Right ventricle myocardium inferior (tissue), 1 donor: ENCODE results near the gene DVL1. TPM values are rescaled to one million over a fixed set of nuclear protein-coding genes. Genes with fewer than 3 reads are reported as not detected.
A peak's percentile ranks its signal among the peaks of the same experiment; 100 is the strongest.
"Not testable (repeated sequence)": the region's sequence is repeated elsewhere in the genome, so short reads cannot be mapped to it uniquely, and the experiment has no call there.

Experiments
- ATAC-seq: fragments of 200-7000 bp; cut with Tn5 transposase; one replicate; pipeline ENCODE4 v1.9.1; 2020; ENCODE audit warnings: mild to moderate bottlenecking, moderate library complexity
- DNase-seq: peaks from one replicate; pipeline ENCODE4 v3.0.0; 2021; ENCODE audit errors: missing footprints
- intact Hi-C: fragments of 100-400 bp; cut with DNase I; formaldehyde crosslinking; loops from one replicate; pipeline ENCODE4 v1.11.0; 2022
- long read RNA-seq: library from polyadenylated mRNA; unstranded; transcript quantifications from one replicate; pipeline ENCODE4 v2.0.0, GENCODE V29; 2021
- total RNA-seq: library from RNA; stranded (reverse); fragmentation: NEBNext Ultra II Directional; extraction: Animal tissue kit (Norgen Biotek cat#: 25700); gene quantifications from one replicate; pipeline ENCODE4 v1.2.1, GENCODE V29; 2021
- donor health status: DM: no; HTN: yes; CAD: no; lungs with severe emphysema.

Gene DVL1
- 119 TPM for total RNA-seq
- long read RNA-seq, transcript DVL1-202 (15 exons, 2,926 nt), result major isoform, 166 of 260 reads
- long read RNA-seq, transcript DVL1-201 (15 exons, 3,239 nt), result minor isoform, 14 of 260 reads
- long read RNA-seq, partial matches to known transcripts, result 39 of 260 reads
- long read RNA-seq, other reads (novel, unspliced or antisense), result 39 of 260 reads

DNA sequence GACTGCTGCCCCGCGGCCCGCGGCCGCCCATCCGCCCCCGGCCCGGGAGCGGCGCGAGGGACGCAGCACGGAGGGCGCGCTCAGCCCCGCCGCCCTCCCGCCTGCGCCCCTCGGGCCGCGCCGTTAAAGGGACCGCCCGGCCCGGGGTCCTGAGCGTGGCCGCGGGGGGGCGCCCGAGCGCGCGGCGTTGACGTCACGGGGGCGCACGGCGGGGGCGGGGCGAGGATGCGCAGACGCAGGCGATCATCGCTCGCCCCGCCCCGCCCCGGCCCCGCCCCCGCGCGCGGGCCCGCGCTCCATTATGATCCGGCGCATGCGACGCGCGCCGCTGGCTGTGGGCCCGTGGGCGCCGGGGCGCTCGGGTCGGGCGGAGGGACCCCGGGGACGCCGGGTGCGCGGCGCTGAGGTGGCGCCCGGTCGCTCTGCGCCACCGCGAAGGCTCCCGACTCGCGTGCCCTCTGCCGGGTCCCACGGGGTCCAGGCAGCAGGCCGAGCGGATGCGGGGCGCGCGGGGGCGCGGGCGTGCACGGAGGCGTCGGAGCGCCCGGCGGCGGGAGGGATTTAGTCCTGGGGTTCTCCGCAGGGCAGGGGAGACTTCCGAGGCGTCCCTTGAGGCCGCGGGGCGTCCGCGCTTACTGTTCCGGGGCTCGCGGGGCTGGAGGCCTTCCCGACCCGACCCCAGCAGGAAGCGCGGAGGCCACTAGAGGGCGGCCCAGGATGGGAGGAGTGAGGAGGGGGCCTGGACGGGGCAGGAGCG, at the start of gene DVL1:
TSS of gene DVL1 (minus strand) at position 163 of the 757 bp plus-strand sequence. CDS start 353 bp downstream, outside the sequence.
- intact Hi-C loops, result loop anchor here (2.0 kb wide), 2 partner anchors 23 to 41 kb away; partner anchors contain the start of gene PUSL1
- ATAC-seq, result peak; percentile 29
- DNase-seq, result peak; percentile 87

DNA sequence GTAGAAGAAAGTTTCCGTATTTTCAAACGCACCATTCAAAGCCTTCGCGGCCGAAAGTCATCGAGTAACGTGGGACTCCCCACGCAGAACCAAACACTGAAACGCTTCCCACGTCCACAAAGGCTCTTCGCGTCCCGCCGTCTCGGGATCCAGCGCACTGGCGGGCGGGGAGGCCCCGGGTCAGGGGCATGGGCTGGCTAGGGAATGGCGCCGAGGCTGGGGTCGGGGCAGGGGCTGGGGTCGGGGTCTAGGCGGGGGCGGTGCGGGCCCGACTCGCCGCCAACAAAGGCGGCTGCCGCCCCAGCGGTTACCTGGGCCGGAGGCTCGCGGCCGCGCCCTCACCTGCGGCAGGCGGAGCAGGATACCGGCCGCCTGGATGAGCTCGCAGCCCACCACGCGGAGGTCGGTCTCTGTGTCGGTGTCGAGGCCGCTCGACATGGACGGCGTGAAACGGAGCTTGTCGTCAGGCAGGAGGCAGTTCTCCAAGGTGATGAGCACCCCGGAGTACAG, 49.5 kb upstream of the DVL1 start:
- intact Hi-C loops, result no loop called here
- no peak for DNase-seq
- no peak for ATAC-seq

DNA sequence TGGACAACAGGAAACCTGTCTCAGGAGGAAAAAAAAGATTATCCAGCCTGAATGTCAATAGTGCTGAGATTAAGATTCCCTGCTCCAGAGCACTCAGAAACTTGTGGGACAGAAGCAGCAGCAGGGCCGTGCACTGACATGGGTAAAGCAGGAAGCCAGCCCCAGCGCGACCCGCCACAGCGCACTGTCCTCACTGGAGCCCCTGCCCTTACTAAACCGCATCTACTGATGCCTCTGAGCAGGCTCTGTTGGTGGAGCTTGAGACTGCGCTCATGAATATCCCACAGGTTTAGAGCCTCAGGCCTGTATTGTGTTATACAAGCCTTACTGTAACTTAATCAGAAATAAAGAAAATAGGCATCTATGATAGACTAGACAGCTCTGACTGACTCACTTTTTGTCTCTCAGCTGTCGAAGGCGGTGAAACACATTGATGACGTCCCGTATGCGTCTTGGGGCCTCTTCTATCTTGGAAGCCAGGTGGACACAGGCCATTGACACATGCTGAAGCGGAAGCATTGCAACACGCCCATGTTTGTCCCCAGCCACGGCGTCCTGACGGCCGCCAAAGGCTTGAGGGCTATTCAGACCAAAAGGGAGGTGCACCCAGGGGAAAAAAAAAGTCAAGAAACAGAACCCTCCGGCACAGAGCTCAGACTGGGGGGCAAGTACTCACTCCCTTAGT, 48.8 kb upstream of the DVL1 start:
- DNase-seq (peak; percentile 58), ATAC-seq (no peak)
- intact Hi-C loops, result no loop called here

DNA sequence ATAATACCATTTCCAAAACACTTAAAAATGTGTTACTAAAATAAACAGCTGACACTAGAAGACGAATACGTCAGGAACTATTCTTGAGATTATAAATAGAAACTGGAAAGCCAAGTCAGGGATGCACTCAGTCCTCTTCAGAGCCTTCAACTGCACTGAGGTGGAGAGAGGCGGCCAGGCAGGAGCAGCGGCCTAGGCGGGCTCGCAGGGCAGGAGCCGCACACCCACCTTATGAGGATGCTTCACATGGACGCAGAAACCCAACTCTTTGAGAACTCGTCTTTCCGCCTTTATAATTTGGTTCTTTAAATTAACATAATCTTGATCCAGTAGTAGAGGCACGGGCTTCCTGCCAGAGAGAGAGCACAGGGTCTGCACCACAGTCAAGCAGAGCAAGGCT, 45.9 kb upstream of the DVL1 start:
- no peak for ATAC-seq
- intact Hi-C loops, result no loop called here
- DNase-seq, result peak; percentile 55

DNA sequence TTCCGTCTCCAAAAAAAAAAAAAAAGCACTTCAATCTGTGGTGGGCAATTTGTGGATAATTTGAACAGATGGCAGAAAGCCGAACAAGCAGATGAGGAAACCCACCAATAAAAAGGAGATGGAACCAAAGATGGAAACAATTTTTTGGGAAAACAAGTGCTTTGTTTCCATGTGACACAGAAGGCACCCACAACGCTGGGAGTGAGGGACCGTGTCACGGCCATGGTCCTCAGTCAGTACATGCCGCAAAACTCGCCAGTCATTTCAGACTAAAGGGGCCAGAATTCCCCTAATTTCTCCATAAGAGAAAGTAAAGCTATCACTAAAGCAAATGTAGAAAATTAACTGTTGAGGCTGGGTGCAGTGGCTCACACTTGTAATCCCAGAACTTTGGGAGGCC, 44.9 kb upstream of the DVL1 start:
- intact Hi-C loops, result no loop called here
- DNase-seq (no peak), ATAC-seq (no peak)

DNA sequence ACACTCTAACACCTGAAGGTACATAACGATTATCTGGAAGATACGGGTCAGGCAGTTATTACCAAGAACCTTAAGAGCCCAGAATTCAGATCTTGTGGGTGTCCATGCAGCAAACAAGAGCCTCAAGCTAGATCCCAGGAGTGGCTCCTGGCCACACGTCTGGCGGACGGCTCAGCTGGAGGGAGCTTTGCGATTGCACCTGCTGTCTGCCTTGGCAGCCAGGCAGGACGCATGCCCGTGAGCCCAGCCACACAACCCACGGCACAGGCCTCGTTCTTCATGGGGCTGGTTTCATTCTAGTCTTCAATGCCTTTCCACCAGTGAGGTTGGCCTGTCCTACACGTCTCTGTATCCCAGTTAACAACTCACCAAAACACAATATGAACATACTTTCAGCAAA, 44.2 kb upstream of the DVL1 start:
- DNase-seq (no peak), ATAC-seq (no peak)
- intact Hi-C loops, result no loop called here

DNA sequence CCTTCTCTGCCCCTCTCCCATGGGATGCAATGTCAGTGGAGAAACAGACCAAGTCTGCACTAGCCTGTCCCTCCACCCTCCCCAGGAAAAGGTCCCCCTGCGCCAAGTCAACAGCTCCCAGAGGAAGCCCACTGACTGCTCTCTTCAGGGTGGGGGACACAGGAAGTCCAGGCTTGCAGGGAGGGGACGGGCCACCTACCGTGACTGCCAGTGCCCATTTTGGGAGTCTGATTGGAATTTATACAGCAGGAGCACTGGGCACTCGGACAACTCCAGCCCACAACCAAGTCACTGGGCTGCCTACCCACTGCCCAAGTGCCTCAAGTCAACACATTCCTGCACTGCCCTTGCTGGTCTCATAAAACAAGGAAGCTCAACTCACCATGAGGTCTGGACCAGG, 43.8 kb upstream of the DVL1 start:
- ATAC-seq (no peak), DNase-seq (peak; percentile 13)
- intact Hi-C loops, result no loop called here

DNA sequence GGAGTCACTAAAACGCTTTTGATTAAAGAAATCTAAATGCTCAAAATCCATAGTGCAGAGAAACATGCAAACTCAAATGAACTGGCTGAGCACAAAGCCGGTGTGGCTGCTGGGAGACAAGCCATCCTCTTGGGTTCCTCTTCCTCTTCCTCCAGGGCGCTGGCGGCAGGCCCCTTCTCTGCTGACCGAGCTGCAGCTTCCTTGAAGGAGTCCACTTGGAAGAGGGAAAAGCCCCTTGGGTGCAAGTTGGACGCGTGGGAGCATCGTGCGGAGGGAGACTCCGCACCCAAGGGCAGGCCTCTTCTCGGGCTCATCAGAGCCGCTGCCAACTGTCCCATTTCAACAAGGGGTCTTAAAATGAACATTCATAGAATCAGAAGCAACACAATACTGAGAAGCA, 42.0 kb upstream of the DVL1 start:
- ATAC-seq, result no peak
- intact Hi-C loops, result no loop called here
- DNase-seq, result peak; percentile 54

DNA sequence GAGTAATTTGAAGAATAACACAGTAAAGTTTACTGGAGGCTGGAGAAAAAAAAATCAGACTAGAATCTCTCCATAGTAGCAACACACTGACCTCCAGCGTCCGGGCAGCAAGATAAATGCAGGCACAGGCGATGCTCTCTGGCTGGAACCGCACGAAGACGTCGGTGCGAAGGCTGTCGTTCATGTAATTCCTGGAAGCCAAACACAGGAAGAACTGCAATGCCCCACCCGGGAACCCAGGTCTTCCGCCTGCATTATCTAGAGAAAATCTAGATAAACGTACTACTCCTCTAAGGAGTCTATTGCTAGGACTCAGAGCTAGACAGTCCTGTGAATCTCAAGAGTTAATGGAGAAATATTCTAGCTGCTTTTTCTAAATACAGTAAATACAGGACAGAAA, 41.5 kb upstream of the DVL1 start:
- ATAC-seq (no peak), DNase-seq (no peak)
- intact Hi-C loops, result no loop called here

DNA sequence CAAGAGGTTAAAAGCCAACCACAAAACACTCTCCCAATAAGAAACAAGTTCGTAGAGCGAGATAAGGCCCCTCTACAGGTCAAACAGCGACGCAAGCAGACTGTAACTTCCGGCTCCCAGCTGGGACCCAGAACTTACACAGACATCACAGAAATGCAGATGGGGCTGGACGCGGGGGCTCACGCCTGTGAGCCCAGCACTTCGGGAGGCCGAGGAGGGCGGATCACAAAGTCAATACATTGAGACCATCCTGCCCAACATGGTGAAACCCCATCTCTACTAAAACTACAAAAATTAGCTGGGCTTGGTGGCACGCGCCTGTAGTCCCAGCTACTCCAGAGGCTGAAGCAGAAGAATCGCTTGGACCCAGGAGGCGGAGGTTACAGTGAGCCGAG, 38.9 kb upstream of the DVL1 start:
- intact Hi-C loops, result no loop called here
- DNase-seq (peak; percentile 40), ATAC-seq (no peak)

DNA sequence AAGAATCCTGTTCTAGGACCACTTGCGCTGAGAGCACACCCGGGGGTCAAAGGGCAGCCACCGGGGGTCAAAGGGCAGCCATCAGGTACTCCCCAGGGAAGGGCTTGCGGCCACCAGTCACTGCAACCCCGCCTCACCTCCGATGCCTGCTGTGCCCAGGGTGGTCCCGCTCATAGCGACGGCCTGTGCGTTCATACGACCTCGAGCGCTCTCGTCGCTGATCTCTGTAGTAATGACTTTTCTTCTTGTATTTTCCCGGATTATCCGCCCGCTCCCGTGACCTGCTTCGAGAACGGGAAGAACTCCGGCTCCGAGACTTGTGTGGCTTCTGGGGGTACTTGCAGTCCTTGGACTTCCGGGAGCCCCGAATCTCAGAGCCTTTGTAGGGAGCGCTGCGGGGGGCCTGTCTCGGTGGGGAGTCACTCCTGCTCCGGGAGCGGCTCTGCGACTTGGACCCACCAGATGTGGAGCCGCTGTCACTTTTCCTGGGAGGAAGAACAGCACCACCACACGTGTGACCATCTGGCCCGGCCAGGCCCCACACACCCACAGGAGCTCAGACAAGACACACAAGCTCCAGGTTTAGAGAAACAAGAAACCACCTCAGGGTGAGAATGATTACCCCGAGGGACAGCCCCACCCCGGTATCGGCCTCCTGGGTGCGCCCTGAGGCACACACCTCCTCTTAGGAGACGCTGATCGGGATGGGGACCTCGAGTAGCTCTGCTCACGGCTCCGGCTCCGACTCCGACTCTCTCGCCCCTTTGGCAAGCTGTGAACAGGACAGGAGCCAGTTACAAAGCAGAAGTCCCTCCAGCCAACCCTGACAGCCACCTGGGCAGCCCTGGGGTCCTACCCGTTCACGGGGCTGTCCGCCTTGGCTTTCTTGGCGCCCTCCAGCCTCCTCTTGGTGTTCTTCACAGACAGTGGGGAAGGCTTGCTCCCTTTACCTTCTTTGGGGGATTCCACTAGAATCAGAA, 38.2 kb upstream of the DVL1 start:
- ATAC-seq (no peak), DNase-seq (peak; percentile 47)
- intact Hi-C loops, result no loop called here

DNA sequence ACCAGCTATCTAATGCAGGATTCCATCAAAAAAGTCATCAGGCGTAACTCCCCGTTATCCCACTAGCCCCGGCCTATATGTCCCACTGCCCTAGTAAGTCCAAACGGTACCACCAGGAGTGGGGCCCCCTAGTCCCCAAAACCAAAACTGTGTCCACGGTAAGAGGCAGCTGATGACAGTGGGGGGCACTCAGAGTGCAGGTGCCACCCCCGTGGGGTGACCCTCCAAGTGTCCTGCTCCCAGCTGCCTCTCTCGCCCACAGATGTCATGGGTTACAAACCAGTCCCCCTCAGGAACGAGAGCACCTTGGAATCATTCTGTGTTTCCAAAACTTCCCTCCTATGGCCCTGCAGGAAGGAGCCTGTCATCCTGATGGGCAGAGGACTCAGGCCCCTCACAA, 36.7 kb upstream of the DVL1 start:
- DNase-seq, result no peak
- intact Hi-C loops, result no loop called here
- ATAC-seq, result no peak

DNA sequence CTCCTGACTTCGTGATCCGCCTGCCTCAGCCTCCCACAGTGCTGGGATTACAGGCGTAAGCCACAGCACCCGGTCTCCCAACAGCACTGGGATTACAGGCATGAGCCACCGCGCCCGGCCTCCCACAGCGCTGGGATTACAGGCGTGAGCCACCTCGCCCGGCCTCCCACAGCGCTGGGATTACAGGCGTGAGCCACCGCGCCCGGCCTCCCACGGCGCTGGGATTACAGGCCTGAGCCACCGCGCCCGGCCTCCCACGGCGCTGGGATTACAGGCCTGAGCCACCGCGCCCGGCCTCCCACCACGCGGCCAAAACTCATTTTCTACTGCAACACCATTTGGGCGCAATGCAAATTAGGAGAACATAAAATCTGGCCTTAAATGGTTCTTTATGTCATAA, 36.1 kb upstream of the DVL1 start:
- intact Hi-C loops, ATAC-seq, DNase-seq: not testable (repeated sequence)

DNA sequence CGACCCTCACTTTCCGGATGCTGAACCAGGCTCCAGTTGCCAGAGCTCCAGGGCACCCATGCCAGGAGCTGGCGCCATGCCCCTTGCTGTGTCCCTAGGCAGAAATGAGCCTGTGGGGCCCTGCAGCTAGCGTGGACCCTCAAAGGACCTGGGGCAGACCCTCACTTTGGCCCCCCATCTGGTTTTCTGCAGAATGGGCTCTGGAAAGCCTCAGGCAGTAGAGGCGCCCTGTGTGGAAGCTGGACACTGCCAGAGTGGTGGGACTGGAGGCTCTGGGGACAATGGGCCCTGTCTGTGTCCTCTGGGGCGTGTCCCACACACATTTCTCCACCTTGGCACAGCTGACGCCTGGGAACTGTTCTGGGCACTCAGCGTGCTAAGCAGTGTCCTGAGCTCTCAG, 32.1 kb upstream of the DVL1 start:
- peak; percentile 14 for DNase-seq
- intact Hi-C loops, result no loop called here
- no peak for ATAC-seq

DNA sequence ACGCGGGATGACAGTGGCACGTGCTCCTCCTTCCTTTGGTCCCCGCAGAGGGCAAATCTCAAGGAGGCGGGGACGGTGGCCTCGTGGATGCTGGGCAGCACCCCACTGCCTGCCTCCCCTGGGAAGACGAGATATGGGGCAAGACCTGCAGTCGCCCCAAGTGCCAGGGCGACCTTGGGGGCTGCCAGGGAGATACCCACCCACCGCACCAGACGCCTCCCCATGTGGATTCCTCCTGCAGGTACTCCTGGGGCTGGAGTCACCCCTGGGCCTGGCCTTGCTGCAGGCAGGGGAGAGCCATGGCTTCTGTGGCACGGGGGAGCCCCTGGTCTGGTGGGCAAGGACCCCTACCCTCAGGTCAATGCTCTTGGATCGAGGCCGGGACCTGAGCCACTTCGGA, 31.6 kb upstream of the DVL1 start:
- DNase-seq (peak; percentile 39), ATAC-seq (no peak)
- intact Hi-C loops, result no loop called here

DNA sequence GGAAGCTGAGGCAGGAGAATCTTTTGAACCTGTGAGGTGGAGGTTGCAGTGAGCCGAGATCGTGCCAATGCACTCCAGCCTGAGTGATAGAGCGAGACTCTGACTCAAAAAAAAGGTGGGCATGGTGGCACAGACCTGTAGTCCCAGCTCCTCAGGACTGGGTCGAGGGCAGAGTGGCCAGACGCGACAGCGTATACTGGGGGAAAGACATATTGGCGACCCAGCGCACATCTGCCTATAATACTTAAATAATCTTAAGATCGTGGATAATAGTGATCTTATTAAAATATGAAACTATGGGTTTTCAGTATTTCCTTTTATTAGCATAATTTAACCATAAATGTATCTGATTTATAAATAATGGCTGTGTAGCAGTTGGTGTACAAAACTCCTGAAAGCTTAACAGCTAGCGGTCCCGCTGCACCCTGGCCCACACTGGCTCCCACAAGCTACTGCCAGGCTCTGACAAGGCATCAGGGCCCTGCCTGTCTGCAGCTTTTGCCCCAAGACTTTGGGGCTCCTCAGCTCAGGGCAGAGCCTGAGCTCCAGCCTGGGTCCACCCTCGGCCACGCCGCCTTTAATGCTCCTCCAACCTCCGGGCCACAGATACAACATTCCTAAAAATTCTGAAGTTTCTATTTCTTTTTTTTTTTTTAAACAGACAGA, 28.5 kb upstream of the DVL1 start:
- ATAC-seq, result no peak
- intact Hi-C loops, result no loop called here
- DNase-seq, result peak; percentile 37

DNA sequence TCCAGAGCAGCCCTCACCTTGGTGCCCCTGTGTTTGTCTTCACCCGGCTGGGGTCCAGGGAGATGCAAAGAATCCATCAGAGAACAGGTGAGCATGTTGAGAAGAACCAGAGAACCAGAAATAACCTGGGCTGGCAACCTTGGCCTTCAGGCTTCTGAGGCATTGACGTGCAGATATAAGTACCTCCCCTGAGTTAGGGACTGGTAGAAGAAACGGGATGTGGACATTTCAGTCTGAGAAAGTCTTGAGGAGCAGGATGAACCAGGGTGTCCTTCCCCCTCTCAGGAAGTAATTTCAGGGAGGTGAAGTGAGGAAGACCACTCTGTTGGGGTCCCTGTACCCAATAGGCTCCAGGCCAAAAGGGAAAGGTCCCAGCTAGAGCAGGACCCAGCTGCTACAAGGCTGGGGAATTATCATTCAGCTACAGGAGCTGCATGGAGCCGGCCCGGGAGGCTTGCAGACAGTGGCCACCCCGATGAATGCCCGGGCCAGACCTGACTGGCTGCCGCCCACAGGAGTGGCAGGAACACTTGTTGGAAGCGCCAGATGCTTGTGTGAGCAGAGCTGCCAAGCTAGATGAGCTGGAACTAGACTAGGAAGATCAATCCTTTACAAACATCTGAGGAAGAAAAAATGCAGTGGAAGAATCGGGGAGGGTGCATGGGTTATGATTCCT, 27.5 kb upstream of the DVL1 start:
- ATAC-seq, result no peak
- intact Hi-C loops, result no loop called here
- DNase-seq, result peak; percentile 65
